Stimulated activated CD4-positive, alpha-beta T cell treated with anti-CD3 and anti-CD28 coated beads, Interleukin-2, amount 100 ng/mL, for 4 hours (primary cell): Measurements from ENCODE around the gene CPT1B.
A peak's percentile ranks its signal among the peaks of the same experiment; 100 is the strongest.
"Not testable (repeated sequence)": the region's sequence is repeated elsewhere in the genome, so short reads cannot be mapped to it uniquely, and the experiment has no call there.

ENCODE experiments used
- DNase-seq: peaks from one replicate; pipeline ENCODE4 v3.0.0-alpha.2; 2020; ENCODE audit warnings: low read depth

The CPT1B gene

GRCh38 chr22:50527921-50528681, 50.1 kb downstream of the CPT1B start:
- DNase-seq: no peak

GRCh38 chr22:50526834-50527801, 51.1 kb downstream of the CPT1B start:
- no peak for DNase-seq

DNA sequence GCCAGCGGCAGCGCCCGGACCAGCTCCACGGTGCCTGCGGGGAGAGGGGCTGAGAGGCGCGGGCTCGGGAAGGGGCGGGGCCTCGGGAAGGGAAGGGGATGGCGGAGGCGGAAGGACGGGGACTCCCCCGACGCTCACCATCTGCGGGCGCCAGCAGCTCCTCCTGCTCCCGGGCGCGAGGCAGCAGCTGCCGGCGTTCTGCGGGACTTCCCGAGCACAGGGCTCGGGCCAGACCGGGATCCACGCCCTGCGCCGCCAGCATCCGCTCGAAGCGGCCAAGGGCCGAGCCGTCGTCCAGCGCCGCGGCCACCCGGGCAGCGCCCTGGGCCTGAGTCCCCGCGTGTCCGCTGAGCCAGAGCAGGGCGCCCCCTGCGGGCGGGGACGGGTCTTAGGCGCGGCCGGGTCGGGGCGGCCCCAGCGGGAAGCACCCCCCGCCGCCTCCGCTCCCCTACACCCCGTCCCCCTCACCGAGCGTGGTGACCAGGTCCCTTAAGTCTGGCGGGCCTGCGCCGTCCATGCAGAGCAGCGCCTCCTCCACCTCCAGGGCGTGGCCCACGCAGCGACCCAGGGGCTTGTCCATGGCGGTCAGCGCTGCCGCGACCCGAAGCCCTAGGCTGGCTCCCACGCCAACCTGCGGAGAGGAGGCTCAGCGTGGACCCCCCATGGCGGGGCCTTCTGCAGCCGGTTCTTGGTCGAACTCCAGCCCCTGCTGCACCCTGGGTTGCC, 52.0 kb downstream of the CPT1B start:
- peak; percentile 83 for DNase-seq

GRCh38 chr22:50525858-50526107, 52.4 kb downstream of the CPT1B start:
- no peak for DNase-seq

DNA sequence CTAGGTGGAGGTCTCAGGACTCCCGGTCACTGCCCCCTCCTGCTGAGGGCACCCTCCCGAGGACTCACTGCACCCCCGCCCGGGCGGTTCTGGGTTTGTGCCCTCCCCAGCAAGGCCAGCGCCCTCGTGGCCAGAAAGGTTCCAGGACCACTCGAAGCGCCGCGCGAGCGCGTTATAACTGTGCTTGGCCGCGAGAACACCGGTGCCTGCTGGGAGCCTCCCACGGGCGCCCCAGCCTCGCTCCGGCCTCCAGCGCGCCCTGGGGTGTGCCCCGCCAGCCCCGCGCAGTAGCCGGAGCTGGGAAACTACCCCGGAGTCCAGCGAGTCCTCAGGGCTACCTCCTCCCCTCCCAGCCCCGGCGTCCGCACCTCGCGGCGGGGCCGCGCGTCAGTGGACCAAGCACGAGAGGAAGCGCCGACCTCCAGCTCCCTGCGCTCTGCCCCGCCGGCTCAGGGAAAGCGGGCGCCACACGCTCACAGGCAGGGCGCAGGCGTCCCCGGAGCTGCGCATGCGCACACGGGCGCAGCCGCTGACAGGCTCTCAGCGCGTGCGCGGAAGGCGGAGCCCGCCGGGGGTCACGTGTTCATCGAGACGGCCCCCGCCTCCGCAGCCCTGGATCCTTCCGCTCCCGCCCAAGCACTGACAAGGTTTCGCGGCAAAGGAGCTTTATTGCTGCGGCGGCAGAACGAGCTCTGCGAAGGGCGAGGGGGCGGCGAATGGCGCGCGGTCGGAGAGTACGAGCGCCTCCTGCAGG, 52.9 kb downstream of the CPT1B start, which contains the start of gene SCO2:
Gene SCO2 (minus strand): TSS at position 495 of the 754 bp plus-strand sequence. CDS start 1,187 bp downstream, outside the sequence.
- peak; percentile 99 for DNase-seq

DNA sequence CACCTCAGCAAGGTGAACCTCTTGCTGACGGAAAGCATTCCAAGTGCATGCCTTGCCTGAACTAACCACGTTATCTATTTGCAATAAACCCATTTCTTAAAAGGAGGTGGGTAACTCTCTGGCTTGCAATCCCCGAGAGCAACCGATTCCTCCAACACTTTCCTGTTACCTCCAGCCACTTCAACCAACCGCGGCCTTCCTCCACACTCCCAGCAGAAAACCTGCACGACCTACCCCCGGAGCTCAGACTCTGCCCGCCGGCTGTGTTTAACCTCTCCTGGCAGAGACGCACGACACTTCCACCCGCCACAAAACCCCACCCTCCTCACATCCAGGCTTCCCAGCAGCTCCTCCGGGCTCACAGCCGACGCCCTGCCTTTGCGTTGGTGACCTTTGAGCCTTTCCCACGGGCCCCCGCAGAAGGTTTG, 53.5 kb downstream of the CPT1B start:
- no peak for DNase-seq

DNA sequence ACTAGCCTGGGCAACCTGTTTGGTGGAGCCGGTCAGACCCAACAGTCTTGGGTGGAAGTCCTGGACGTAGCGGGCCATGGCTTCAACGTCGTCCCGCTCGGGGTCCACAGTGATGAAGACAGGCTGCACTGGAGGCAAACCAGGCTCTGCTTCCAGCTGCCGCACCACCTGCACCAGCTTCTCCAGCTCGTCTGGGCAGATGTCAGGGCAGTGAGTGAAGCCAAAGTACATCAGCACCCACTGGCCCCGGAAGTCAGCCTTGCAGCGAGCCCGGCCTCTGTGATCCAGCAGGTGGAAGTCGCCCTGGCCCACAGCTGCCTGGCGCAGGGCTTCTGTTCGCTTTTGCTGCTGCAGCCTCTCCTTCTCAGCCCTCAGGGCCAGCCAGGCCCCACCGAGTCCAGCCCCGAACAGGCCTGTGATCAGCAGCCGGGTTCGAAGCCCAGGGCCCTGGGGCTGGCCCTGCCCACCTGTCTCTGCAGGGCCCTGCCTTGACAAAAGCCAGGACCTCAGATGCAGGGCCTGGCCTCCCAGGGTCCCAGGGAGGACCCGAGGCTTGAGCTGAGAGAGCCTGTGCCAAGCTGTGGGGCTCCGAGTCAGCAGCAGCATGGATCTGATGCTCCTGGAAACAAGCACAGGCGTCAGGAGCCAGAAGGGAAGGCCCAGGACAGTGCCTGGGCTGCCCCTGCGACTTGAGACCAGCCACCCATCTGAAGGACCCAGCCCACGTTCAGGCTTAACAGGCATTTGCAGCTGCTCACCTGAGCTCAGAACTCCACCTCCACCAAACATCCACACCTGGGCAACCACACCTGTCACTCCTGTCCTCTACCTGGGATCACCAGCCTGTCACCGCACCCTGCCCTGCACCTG, 54.2 kb downstream of the CPT1B start:
- no peak for DNase-seq

DNA sequence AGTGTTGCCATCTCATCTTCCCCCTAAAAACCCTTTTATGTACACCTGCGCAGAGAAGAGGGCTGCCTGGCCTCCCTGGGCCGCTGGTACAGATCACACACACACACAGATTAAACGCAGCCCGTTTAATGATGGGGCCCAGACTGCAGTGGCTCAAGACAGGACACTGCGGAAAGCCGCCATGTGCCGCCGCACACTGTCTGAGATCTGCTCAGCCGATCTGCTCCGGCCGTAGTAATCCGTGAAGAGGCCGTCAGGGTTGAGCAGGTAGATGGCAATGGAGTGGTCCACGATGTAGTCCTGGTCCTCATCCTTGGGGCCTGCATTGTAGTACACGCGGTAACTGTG, 54.8 kb downstream of the CPT1B start:
- no peak for DNase-seq

- DNase-seq: no peak
These were observed 55.3 kb downstream of the CPT1B start for GRCh38 chr22:50522806-50523438.

GRCh38 chr22:50522208-50522805, 55.9 kb downstream of the CPT1B start:
- DNase-seq: no peak

- DNase-seq: no peak
These were observed 56.5 kb downstream of the CPT1B start for GRCh38 chr22:50521710-50522109.

DNA sequence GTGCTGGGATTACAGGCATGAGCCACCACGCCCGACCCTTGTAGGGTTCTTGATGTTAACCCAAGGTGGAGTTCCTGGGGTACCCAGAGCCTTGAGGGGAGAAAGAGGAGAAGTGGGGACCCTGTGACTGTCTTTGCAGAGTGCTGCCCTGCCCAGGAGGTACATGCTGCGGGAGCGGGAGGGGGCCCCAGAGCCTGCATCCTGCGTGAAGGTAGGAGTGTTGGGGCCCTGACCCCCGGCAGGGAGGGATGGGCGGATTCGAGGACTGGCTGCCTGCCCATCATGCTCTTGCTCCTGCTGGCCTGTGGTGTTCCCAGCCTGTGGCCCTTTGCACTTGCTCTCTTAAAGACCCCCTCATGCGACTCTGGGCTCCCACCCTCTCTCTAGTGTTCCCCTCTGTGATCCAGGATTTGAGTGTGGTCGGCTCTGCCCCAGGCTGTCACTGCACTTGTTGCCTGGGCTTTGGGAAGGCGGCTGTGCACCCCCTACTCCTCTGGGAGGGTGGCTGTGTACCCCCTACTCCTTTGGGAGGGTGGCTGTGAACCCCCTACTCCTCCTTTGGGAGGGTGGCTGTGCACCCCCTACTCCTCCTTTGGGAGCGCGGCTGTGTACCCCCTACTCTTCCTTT, 57.3 kb downstream of the CPT1B start:
- no peak for DNase-seq

DNA sequence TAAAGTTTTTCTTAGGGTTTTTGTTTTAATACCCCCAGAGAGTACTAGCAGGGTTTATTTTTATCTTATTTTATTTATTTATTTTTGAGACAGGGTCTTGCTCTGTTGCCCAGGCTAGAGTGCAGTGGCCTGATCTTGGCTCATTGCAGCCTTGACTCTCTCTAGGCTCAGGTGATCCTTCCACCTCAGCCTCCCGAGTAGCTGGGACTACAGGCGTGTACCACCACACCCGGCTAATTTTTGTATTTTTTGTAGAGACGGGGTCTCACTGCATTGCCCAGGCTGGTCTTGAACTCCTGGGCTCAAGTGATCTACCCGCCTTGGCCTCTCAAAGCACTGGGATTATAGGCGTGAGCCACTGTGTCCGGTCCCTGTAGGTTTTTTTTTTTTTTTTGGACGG, 58.0 kb downstream of the CPT1B start:
- DNase-seq: not testable (repeated sequence)

DNA sequence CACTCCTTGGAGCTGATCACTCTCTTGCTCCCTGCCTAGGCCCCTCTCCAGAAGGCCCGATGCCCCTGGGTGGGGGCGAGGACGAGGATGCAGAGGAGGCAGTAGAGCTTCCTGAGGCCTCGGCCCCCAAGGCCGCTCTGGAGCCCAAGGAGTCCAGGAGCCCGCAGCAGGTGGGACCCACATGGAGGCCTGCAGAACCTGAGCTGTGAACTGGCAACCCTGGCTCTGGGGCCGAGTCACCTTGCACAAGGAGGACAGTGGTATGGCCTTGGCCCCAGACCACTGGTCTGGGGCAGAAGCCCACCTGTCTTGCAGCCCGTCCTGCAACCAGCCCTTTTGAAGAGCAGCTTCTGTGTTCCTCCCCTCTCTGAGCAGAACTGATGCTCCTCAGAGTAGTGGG, 59.1 kb downstream of the CPT1B start:
- no peak for DNase-seq
